Endothelial cell of umbilical vein (primary cell): Measurements from ENCODE around the gene SMC1B. TPM values are rescaled to one million over a fixed set of nuclear protein-coding genes. Genes with fewer than 3 reads are reported as not detected.

Experiments used
- BruUV-seq: library from RNA; stranded (reverse); fragments of 400-500 nt; replicated peaks from 2 replicates; lab custom pipeline; 2021; lab: Mats Ljungman, UMichigan
- CTCF ChIA-PET: fragments of 300-600, 350-600 bp; sonication (Branson Sonifier 250); formaldehyde crosslinking; loops from one replicate; lab custom pipeline; 2021; ENCODE audit warnings: antibody characterized with exemption, inconsistent platforms; lab: Charles Lee
- POLR2A ChIA-PET: fragments of 300-600, 350-600 bp; sonication (Branson Sonifier 250); formaldehyde crosslinking; loops from one replicate; lab custom pipeline; 2021; ENCODE audit warnings: antibody characterized with exemption, inconsistent platforms; lab: Charles Lee
- DNase-seq: peaks from one replicate; pipeline ENCODE4 v3.0.0-alpha.2; 2011; ENCODE audit warnings: low read depth, low spot score
- FAIRE-seq: peaks from 2 replicates; lab custom pipeline; 2011; peaks lifted over from hg19 to GRCh38; lab: Jason Lieb, UNC
- H2AFZ ChIP-seq: 2 replicates; pipeline ENCODE4 v1.6.0; 2012; ENCODE audit warnings: low read depth, low read length, control low read depth, inconsistent platforms
- H3K27ac ChIP-seq: 2 replicates; pipeline ENCODE4 v1.5.1; 2011; ENCODE audit warnings: low read depth, mild to moderate bottlenecking, control low read depth, low read length, moderate library complexity; ENCODE audit not compliant: insufficient read depth
- H3K27me3 ChIP-seq, 2 experiments: 2 replicates each; pipeline versions ENCODE4 v1.6.0 to v1.6.1; 2011; ENCODE audit warnings: low read length in 2 of 2, mixed read lengths in 1 of 2; ENCODE audit not compliant: control insufficient read depth in 2 of 2, insufficient read depth in 2 of 2
- H3K36me3 ChIP-seq, 2 experiments: 2 replicates in 1 of 2; 3 replicates in 1 of 2; pipeline ENCODE4 v1.5.1; 2011; ENCODE audit warnings: low read length in 2 of 2, mild to moderate bottlenecking in 1 of 2, moderate library complexity in 1 of 2; ENCODE audit not compliant: control insufficient read depth in 2 of 2, insufficient read depth in 2 of 2; ENCODE audit errors: extremely low read depth in 1 of 2
- H3K4me1 ChIP-seq: 3 replicates; pipeline ENCODE4 v1.5.1; 2011; ENCODE audit warnings: mild to moderate bottlenecking, low read length; ENCODE audit not compliant: control insufficient read depth, insufficient read depth; ENCODE audit errors: extremely low read depth
- H3K4me2 ChIP-seq: 2 replicates; pipeline ENCODE4 v1.6.1; 2011; ENCODE audit warnings: low read length, control low read depth, mixed read lengths; ENCODE audit not compliant: insufficient read depth
- H3K4me3 ChIP-seq, 3 experiments: fragments of 200-600 bp in 1 of 3; sonication (generic), shearing (Covaris generic) in 1 of 3; replicated peaks in 1 of 3; 2 replicates each; pipeline ENCODE4 v1.5.1; 2011 to 2016; ENCODE audit warnings: control low read depth in 3 of 3, low read length in 3 of 3, mild to moderate bottlenecking in 2 of 3, inconsistent platforms in 1 of 3, low read depth in 1 of 3, moderate library complexity in 1 of 3; ENCODE audit not compliant: insufficient read depth in 1 of 3
- H3K79me2 ChIP-seq: 2 replicates; pipeline ENCODE4 v1.6.0; 2012; ENCODE audit warnings: low read length, inconsistent platforms; ENCODE audit not compliant: control insufficient read depth, insufficient read depth
- H3K9ac ChIP-seq: replicated peaks from 2 replicates; pipeline ENCODE3; 2011; ENCODE audit warnings: low read length, control low read depth; ENCODE audit not compliant: insufficient read depth; ENCODE audit errors: extremely low read depth
- H3K9me1 ChIP-seq: replicated peaks from 3 replicates; pipeline ENCODE4 v1.6.0; 2011; ENCODE audit warnings: mild to moderate bottlenecking, low read length; ENCODE audit not compliant: control insufficient read depth, insufficient read depth; ENCODE audit errors: extremely low read depth
- H3K9me3 ChIP-seq: replicated peaks from 2 replicates; pipeline ENCODE4 v1.5.1; 2012; ENCODE audit warnings: low read length, inconsistent platforms; ENCODE audit not compliant: control insufficient read depth, insufficient read depth
- H4K20me1 ChIP-seq: replicated peaks from 2 replicates; pipeline ENCODE3; 2011; ENCODE audit warnings: mild to moderate bottlenecking, low read length; ENCODE audit not compliant: control insufficient read depth, insufficient read depth; ENCODE audit errors: extremely low read depth
- FOS ChIP-seq: IDR thresholded peaks from 2 replicates; pipeline ENCODE4 v1.6.1; 2011; ENCODE audit warnings: mild to moderate bottlenecking, low read length, moderate library complexity, borderline replicate concordance; ENCODE audit not compliant: insufficient read depth
- JUN ChIP-seq: IDR thresholded peaks from 2 replicates; pipeline ENCODE4 v1.6.1; 2011; ENCODE audit warnings: borderline replicate concordance, low read depth; ENCODE audit not compliant: insufficient read length, insufficient read depth
- MYC ChIP-seq: IDR thresholded peaks from one replicate; pipeline ENCODE4 v1.6.1; 2011; ENCODE audit warnings: mild to moderate bottlenecking, low read depth, low read length
- POLR2A ChIP-seq: IDR thresholded peaks from 2 replicates; pipeline ENCODE4 v1.6.1; 2012; ENCODE audit warnings: low read depth, mild to moderate bottlenecking, control low read depth, low read length
- POLR2AphosphoS5 ChIP-seq: IDR thresholded peaks from 2 replicates; pipeline ENCODE4 v1.6.1; 2012; ENCODE audit warnings: low read depth, mild to moderate bottlenecking, control low read depth, low read length, moderate library complexity; ENCODE audit not compliant: insufficient read depth
- dilution Hi-C: fragments of 300-500 bp; cut with MboI; formaldehyde crosslinking; loops from one replicate; pipeline ENCODE4 v1.15.0; 2019; ENCODE audit warnings: low sequenced_read_pairs; ENCODE audit not compliant: extremely low pct_ligation_motif_present
- intact Hi-C: fragments of 100-400 bp; cut with micrococcal nuclease; formaldehyde crosslinking; loops from one replicate; pipeline ENCODE4 v1.10.0; 2022
- polyA plus RNA-seq, 4 experiments: library from polyadenylated mRNA; depleted of rRNA in 3 of 4; stranded (reverse) in 3 of 4; unstranded in 1 of 4; fragments of >200 nt; gene quantifications; 2 replicates each; pipeline versions ENCODE4 v1.2.1 to v1.2.3, GENCODE V29; 2011 to 2012; ENCODE audit warnings: missing spikeins in 1 of 4
- total RNA-seq: library from RNA; stranded (reverse); gene quantifications from 2 replicates; pipeline ENCODE4 v1.2.3, GENCODE V29; 2021
- TF ChIP-seq, protein P1 (sequence below): IDR thresholded peaks from 2 replicates; pipeline ENCODE4 v1.6.1; 2011; ENCODE audit not compliant: insufficient read depth, insufficient read length
- TF ChIP-seq, protein P2 (sequence below), 2 donors: IDR thresholded peaks; 1 replicate in 1 of 2; 2 replicates in 1 of 2; pipeline ENCODE4 v1.5.1; 2011; ENCODE audit warnings: low read length in 2 of 2, mild to moderate bottlenecking in 2 of 2, moderate library complexity in 2 of 2, control low read depth in 1 of 2, inconsistent platforms in 1 of 2, low read depth in 1 of 2; ENCODE audit not compliant: insufficient read depth in 1 of 2; ENCODE audit errors: extremely low read depth in 1 of 2

Gene SMC1B
- total and polyA plus RNA-seq, 2 donors (not counting 3 experiments of a cell fraction or from before 2014, with no cell fraction given), result 0.07 TPM; not detected in 1

DNA sequence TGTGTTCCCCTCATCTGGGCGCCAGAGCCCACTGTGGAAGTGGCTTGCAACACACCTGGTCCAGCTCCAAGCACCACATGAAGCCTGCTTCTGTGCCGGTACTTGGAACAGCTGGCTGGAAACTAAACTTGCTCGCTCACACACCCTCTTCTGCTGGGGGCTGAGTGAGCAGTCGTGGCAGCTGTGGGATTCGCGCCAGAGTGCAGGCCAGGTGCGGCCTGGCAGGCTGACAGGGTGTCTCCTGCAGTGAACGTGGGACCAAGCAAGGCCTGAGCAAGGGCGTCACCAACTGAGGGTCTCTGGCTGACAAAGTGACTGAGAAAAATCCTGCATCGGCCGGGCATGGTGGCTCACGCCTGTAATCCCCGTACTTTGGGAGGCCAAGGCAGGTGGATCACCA lies 15.2 kb downstream of the SMC1B start:
- no TSS peak for BruUV-seq
- ChIA-PET CTCF (interaction anchor here (1.8 kb wide), 1 partner anchor 80 kb away, joined by 5 read pairs; no protein-coding TSS in a partner anchor), POLR2A (no interaction called here)
- Histone ChIP-seq H4K20me1 (no peaks in the 10 kb centered on the region), H3K4me1 (no peaks in the 10 kb centered on the region), H3K9me3 (no peaks in the 10 kb centered on the region), H3K27ac (no peak overlapping the region), H3K36me3 (no peaks in the 10 kb centered on the region), H3K27me3 (peaks cover 9 to 21% of the 10 kb centered on the region in 2 experiments), H3K4me3 (no peak overlapping the region), H2AFZ (no peak overlapping the region), H3K79me2 (no peaks in the 10 kb centered on the region), H3K9ac (no peak overlapping the region), H3K9me1 (no peaks in the 10 kb centered on the region), H3K4me2 (no peak overlapping the region)
- intact Hi-C loops, result no loop called here
- FAIRE-seq (no peak), DNase-seq (no peak)
- dilution Hi-C loops, result no loop called here
- TF ChIP-seq FOS (no peak), MYC (no peak), POLR2AphosphoS5 (no peak), POLR2A (no peak), JUN (no peak)
- TF ChIP-seq, protein P1, sequence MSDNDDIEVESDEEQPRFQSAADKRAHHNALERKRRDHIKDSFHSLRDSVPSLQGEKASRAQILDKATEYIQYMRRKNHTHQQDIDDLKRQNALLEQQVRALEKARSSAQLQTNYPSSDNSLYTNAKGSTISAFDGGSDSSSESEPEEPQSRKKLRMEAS, result no peak
- TF ChIP-seq, protein P2, sequence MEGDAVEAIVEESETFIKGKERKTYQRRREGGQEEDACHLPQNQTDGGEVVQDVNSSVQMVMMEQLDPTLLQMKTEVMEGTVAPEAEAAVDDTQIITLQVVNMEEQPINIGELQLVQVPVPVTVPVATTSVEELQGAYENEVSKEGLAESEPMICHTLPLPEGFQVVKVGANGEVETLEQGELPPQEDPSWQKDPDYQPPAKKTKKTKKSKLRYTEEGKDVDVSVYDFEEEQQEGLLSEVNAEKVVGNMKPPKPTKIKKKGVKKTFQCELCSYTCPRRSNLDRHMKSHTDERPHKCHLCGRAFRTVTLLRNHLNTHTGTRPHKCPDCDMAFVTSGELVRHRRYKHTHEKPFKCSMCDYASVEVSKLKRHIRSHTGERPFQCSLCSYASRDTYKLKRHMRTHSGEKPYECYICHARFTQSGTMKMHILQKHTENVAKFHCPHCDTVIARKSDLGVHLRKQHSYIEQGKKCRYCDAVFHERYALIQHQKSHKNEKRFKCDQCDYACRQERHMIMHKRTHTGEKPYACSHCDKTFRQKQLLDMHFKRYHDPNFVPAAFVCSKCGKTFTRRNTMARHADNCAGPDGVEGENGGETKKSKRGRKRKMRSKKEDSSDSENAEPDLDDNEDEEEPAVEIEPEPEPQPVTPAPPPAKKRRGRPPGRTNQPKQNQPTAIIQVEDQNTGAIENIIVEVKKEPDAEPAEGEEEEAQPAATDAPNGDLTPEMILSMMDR (IDR thresholded peaks at IDR 0.05; ENCODE audit: extremely low read depth in 1 of 2, insufficient read depth in 1 of 2, low read depth in 1 of 2, low read length in 2 of 2), result no peak
